Kidney epithelial cell (primary cell): Measurements from ENCODE around the gene POLR1A. TPM values are rescaled to one million over a fixed set of nuclear protein-coding genes. Genes with fewer than 3 reads are reported as not detected.

Source experiments
- DNase-seq: peaks from one replicate; pipeline ENCODE4 v3.0.0-alpha.2; 2010; ENCODE audit warnings: low read depth
- H3K27me3 ChIP-seq: 2 replicates; pipeline ENCODE4 v1.6.0; 2011; ENCODE audit warnings: low read length; ENCODE audit not compliant: control insufficient read depth, insufficient read depth
- H3K36me3 ChIP-seq: 2 replicates; pipeline ENCODE4 v1.5.1; 2011; ENCODE audit warnings: low read length; ENCODE audit not compliant: control insufficient read depth, insufficient read depth
- H3K4me3 ChIP-seq: 2 replicates; pipeline ENCODE4 v1.5.1; 2011; ENCODE audit warnings: low read depth, mild to moderate bottlenecking, control low read depth, low read length
- total RNA-seq: library from RNA; depleted of rRNA; stranded (reverse); fragments of >200 nt; gene quantifications from 2 replicates; pipeline ENCODE4 v1.2.3, GENCODE V29; 2015
- TF ChIP-seq, protein P1 (sequence below): IDR thresholded peaks from 2 replicates; pipeline ENCODE4 v1.5.1; 2011; ENCODE audit warnings: mild to moderate bottlenecking, moderate library complexity, low read length, control low read depth, inconsistent platforms; ENCODE audit not compliant: insufficient read depth, poor library complexity, severe bottlenecking

POLR1A gene
- total RNA-seq, 1 donor from 2014 or later, result 33.7 TPM

- no peak overlapping the region for H3K4me3 ChIP-seq
These were observed 72.7 kb downstream of the POLR1A start for GRCh38 chr2:86032861-86033595.

DNA sequence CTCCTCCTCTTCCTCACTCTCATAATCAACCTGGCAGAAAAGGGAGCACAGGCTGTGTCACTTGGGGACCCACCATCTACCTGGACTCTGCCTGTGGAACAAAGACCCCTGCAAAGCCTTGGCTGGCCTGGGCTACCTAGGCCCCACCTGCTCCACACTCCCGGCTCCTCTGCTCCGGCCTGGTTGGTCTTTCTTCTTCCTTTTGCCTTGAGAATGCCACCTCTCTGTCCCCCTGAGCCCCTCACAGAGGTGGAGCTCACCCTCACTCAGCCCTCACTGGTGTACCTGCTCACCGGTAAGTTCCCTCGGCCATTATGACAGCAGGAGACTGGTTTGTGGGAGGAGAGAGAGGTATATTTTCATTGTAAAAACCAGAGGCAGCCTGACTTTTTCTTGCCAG is 74.1 kb downstream of the POLR1A start:
- peaks cover 1% of the 10 kb centered on the region for H3K36me3 ChIP-seq
- no peak overlapping the region for H3K4me3 ChIP-seq
- TF ChIP-seq, protein P1, sequence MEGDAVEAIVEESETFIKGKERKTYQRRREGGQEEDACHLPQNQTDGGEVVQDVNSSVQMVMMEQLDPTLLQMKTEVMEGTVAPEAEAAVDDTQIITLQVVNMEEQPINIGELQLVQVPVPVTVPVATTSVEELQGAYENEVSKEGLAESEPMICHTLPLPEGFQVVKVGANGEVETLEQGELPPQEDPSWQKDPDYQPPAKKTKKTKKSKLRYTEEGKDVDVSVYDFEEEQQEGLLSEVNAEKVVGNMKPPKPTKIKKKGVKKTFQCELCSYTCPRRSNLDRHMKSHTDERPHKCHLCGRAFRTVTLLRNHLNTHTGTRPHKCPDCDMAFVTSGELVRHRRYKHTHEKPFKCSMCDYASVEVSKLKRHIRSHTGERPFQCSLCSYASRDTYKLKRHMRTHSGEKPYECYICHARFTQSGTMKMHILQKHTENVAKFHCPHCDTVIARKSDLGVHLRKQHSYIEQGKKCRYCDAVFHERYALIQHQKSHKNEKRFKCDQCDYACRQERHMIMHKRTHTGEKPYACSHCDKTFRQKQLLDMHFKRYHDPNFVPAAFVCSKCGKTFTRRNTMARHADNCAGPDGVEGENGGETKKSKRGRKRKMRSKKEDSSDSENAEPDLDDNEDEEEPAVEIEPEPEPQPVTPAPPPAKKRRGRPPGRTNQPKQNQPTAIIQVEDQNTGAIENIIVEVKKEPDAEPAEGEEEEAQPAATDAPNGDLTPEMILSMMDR, result no peak
- no peak for DNase-seq
- H3K27me3 ChIP-seq, result no peaks in the 10 kb centered on the region

More at GRCh38 chr2:86032861-86033595, 72.7 kb downstream of the POLR1A start:
- TF ChIP-seq, protein P1, result no peak
- DNase-seq, result no peak
- H3K36me3 ChIP-seq, result peaks cover 1% of the 10 kb centered on the region
- no peaks in the 10 kb centered on the region for H3K27me3 ChIP-seq

- TF ChIP-seq, protein P1, result no peak
- no peak for DNase-seq
- Histone ChIP-seq H3K4me3 (no peak overlapping the region), H3K27me3 (no peaks in the 10 kb centered on the region), H3K36me3 (peaks cover 1% of the 10 kb centered on the region)
These were observed 74.5 kb downstream of the POLR1A start for GRCh38 chr2:86031151-86031550.

DNA sequence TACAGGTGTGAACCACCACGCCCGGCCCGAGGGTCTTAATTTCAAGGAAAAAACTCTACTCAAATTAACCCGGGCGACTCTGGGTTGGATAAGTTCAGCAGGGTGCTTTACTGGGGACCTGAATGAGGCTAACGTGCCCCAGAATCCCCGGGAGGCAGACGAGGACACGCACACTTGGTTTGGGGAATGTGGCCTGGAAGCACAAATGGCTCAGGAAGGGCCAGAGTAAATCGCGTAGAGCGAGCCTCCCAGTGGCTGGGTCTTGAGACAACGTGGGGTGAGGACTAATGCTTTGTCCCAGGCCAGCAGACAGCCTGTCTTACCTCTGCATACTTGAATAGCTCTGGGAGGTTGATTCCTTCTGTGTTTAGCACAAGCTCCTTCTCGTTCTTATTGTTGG is 75.8 kb downstream of the POLR1A start:
- TF ChIP-seq, protein P1, result no peak
- Histone ChIP-seq H3K36me3 (peaks cover 1% of the 10 kb centered on the region), H3K27me3 (no peaks in the 10 kb centered on the region), H3K4me3 (no peak overlapping the region)
- no peak for DNase-seq

GRCh38 chr2:86028766-86029381 is 76.8 kb downstream of the POLR1A start:
- DNase-seq, result no peak
- peaks cover 1% of the 10 kb centered on the region for H3K36me3 ChIP-seq
- TF ChIP-seq, protein P1, result no peak

More at GRCh38 chr2:86028766-86029381, 76.8 kb downstream of the POLR1A start:
- H3K27me3 ChIP-seq, result no peaks in the 10 kb centered on the region
- H3K4me3 ChIP-seq, result no peak overlapping the region
